GM18861 (cell line): ENCODE results near the gene ESPNL.
"Not testable (repeated sequence)": the region's sequence is repeated elsewhere in the genome, so short reads cannot be mapped to it uniquely, and the experiment has no call there.

Source experiments
- ATAC-seq: cut with Tn5 transposase; IDR thresholded peaks from one replicate; pipeline ENCODE4 v1.9.1; 2021; ENCODE audit not compliant: unreplicated experiment

ESPNL gene

GRCh38 chr2:238100049-238100820, at the start of gene ESPNL:
ESPNL (plus strand) TSS chr2:238100340; CDS start chr2:238100420, 80 bp downstream.
- no peak for ATAC-seq

- no peak for ATAC-seq
These were observed 46.9 kb upstream of the ESPNL start for GRCh38 chr2:238053191-238053776.

- no peak for ATAC-seq
These were observed 44.3 kb upstream of the ESPNL start for GRCh38 chr2:238055841-238056240.

- ATAC-seq = not testable (repeated sequence)
These were observed 42.2 kb upstream of the ESPNL start for GRCh38 chr2:238057696-238058575.

GRCh38 chr2:238059505-238059904, 40.6 kb upstream of the ESPNL start:
- ATAC-seq = no peak

GRCh38 chr2:238060096-238060541, 40.0 kb upstream of the ESPNL start:
- ATAC-seq = no peak

- ATAC-seq = peak; percentile 87
These were observed 39.4 kb upstream of the ESPNL start, which contains the start of gene SCLY for GRCh38 chr2:238060542-238061314. SCLY (plus strand) TSS chr2:238061001; CDS start chr2:238061055, 54 bp downstream.

- peak; percentile 15 for ATAC-seq
These were observed 38.6 kb upstream of the ESPNL start for GRCh38 chr2:238061315-238062202.

- ATAC-seq = no peak
These were observed 36.5 kb upstream of the ESPNL start for GRCh38 chr2:238063414-238064189.

- no peak for ATAC-seq
These were observed 35.8 kb upstream of the ESPNL start for GRCh38 chr2:238064376-238064775.

GRCh38 chr2:238065071-238065846, 34.9 kb upstream of the ESPNL start:
- no peak for ATAC-seq

GRCh38 chr2:238066218-238066617, 33.9 kb upstream of the ESPNL start:
- no peak for ATAC-seq

GRCh38 chr2:238066718-238067117, 33.4 kb upstream of the ESPNL start:
- not testable (repeated sequence) for ATAC-seq

GRCh38 chr2:238067939-238068338, 32.2 kb upstream of the ESPNL start:
- no peak for ATAC-seq

- no peak for ATAC-seq
These were observed 31.0 kb upstream of the ESPNL start for GRCh38 chr2:238069021-238069709.

- ATAC-seq = peak; percentile 59
These were observed 30.3 kb upstream of the ESPNL start for GRCh38 chr2:238069877-238070276.

- ATAC-seq = no peak
These were observed 24.7 kb upstream of the ESPNL start for GRCh38 chr2:238075397-238075796.
